ENCODE measurements around the gene SDCCAG8. TPM values are rescaled to one million over a fixed set of nuclear protein-coding genes. Genes with fewer than 3 reads are reported as not detected.
"Not testable (repeated sequence)": the region's sequence is repeated elsewhere in the genome, so short reads cannot be mapped to it uniquely, and the experiment has no call there.

The SDCCAG8 gene
- polyA plus RNA-seq, 2 of the 4 experiments (the other 2 are of a cell fraction), result 48.8 to 64.8 TPM

DNA sequence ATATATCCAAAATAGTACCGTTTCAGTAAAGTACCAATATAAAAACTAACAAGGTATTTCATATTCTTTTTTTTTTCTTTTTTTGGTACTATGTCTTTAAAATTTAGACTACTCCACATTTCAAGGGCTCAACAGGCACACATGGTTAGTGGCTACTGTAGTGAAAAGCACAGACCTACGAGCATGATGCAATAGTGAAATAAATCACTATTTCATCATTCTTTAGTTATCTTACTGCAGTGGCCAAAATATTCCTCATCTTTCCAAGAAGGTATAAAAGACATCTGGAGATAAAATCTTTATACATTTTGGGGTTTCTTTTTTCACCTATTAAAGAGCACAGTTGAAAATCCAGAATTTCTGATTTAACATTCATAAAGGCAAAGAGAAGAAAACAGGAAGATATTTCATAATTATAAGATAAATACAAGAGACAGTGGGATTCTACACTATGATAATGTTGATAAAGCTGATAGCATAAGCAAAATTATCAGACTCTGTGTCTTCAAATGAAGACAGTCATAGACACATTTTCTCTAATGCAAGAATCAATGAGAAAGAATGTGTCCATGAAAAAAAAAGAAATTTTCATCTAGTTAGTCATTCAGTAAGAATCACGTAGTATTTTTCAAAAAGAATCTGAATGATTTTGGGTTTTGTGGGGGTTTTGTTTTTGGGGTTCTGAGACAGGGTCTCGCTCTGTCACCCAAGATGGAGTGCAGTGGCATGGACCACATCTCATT lies 42.6 kb upstream of the SDCCAG8 start:
- Histone ChIP-seq H3K4me1 (peaks cover 14% of the 10 kb centered on the region), H3K4me2 (peak overlapping the region; percentile 50), H3K9me3 (no peaks in the 10 kb centered on the region), H3K27ac (peak overlapping the region; percentile 62 to 82), H3K4me3 (no peak overlapping the region)
- WGBS (ENCODE audit: missing lambda C conversion rate), result 78% methylated on average over 4 of the region's 4 CpGs
- ChIA-PET CTCF (interaction anchor here (0.6 to 1.0 kb wide), 2 partner anchors 37 to 942 kb away, joined by 3 read pairs; no protein-coding TSS in a partner anchor), POLR2A (interaction anchor here (0.7 to 2.0 kb wide), 2 partner anchors 42 to 43 kb away, joined by 4 to 5 read pairs; partner anchors contain the start of genes CEP170 and SDCCAG8)
- ATAC-seq, result peak; percentile 22 to 87; a peak in 3 of 6 replicates
- DNase-seq (ENCODE audit: low read depth in 1 of 2, low spot score in 1 of 2), result peak in 1 of 2 experiments; percentile 10
- no peak for FAIRE-seq
- TF ChIP-seq ZNF302 (CRISPR knock-in tag; IDR thresholded peaks at IDR 0.05), result no peak
- TF ChIP-seq CEBPB (IDR thresholded peaks at IDR 0.05), result peak; percentile 76 to 84

DNA sequence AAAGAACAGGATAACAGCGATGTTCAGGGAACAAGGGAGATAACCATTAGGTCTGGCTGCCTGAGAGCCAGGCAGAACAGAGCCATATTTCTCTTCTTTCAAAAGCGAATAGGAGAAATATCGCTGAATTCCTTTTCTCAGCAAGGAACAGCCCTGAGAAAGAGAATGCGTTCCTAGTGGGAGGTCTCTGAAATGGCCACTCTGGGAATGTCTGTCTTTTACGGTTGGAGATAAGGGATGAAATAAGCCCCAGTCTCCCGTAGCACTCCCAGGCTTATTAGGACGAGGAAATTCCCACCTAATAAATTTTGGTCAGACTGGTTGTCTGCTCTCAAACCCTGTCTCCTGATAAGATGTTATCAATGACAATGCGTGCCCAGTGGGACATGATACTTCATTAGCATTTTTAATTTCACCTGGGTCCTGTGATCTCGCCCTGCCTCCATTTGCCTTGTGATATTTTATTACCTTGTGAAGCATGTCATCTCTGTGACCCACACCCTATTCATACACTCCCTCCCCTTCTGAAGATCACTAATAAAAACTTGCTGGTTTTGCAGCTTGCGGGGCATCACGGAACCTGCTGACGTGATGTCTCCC lies 40.5 kb upstream of the SDCCAG8 start:
- WGBS (ENCODE audit: missing lambda C conversion rate), result 84% methylated on average over 12 of the region's 12 CpGs
- DNase-seq (ENCODE audit: low read depth in 1 of 2, low spot score in 1 of 2); FAIRE-seq; H3K27ac ChIP-seq; CTCF ChIA-PET; H3K9me3 ChIP-seq; ATAC-seq; POLR2A ChIA-PET; H3K4me2 ChIP-seq; H3K4me3 ChIP-seq: not testable (repeated sequence)
- peaks cover 14% of the 10 kb centered on the region for H3K4me1 ChIP-seq

DNA sequence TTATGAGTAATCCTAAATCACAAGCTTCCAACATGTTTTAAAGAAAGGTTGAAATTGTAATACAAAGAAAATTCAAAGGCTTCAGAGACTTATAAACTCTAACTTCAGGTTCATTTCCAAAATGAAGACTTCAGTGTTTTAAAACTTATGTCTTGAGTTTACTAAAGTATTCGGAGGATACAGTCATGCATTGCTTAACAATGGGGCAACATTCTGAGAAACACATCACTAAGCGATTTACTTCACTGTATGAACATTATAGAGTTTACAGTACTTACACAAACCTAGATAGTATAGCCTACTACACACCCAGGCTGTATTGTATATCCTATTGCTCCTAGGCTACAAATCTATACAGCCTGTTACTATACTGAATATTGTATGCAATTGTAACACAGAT lies 39.1 kb upstream of the SDCCAG8 start:
- ChIA-PET CTCF (no interaction called here), POLR2A (no interaction called here)
- TF ChIP-seq FOSL2 (IDR thresholded peaks at IDR 0.05) (no peak), FOSL2 (CRISPR knock-in tag; IDR thresholded peaks at IDR 0.05) (no peak), EHMT2 (IDR thresholded peaks at IDR 0.05; ENCODE audit: low read depth) (no peak), NPAS2 (CRISPR knock-in tag; IDR thresholded peaks at IDR 0.05; ENCODE audit: borderline replicate concordance) (no peak), BHLHE40 (IDR thresholded peaks at IDR 0.05; ENCODE audit: low read depth, low read length) (no peak), SREBF2 (IDR thresholded peaks at IDR 0.05) (no peak)
- TF ChIP-seq, protein P1, sequence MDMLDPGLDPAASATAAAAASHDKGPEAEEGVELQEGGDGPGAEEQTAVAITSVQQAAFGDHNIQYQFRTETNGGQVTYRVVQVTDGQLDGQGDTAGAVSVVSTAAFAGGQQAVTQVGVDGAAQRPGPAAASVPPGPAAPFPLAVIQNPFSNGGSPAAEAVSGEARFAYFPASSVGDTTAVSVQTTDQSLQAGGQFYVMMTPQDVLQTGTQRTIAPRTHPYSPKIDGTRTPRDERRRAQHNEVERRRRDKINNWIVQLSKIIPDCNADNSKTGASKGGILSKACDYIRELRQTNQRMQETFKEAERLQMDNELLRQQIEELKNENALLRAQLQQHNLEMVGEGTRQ (IDR thresholded peaks at IDR 0.05), result no peak
- Histone ChIP-seq H3K4me1 (peaks cover 14% of the 10 kb centered on the region), H3K4me3 (no peak overlapping the region), H3K27ac (no peak overlapping the region), H3K4me2 (no peak overlapping the region), H3K9me3 (no peaks in the 10 kb centered on the region)
- 97% methylated on average over 2 of the region's 2 CpGs for WGBS (ENCODE audit: missing lambda C conversion rate)
- DNase-seq (ENCODE audit: low read depth in 1 of 2, low spot score in 1 of 2) (no peak), FAIRE-seq (no peak), ATAC-seq (no peak)

DNA sequence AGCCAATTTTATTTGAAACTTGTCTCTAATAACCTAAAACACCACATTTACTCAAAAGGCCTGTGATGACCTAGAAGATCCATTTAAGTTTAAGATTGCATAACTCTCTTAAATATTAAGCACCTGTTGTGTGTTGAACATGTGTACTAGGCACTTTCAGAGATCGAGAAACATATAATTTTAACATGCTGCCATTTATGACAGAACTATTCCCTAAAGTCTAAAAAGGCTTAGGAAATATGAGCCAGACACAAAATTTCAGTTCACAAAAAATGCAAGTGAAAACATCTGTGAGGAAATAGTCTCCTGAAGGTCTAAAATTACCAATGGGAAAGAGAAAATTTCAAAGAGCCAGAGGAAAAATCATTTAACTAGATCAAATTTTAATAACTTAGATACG lies 38.5 kb upstream of the SDCCAG8 start:
- CTCF ChIA-PET, result no interaction called here
- H3K4me1 ChIP-seq, result peaks cover 14% of the 10 kb centered on the region
- no peak overlapping the region for H3K27ac ChIP-seq
- WGBS (ENCODE audit: missing lambda C conversion rate), result 95% methylated on average over 2 of the region's 2 CpGs
- H3K9me3 ChIP-seq, result no peaks in the 10 kb centered on the region
- FAIRE-seq (no peak), DNase-seq (ENCODE audit: low read depth in 1 of 2, low spot score in 1 of 2) (no peak), ATAC-seq (no peak)
- POLR2A ChIA-PET, result no interaction called here
- no peak overlapping the region for H3K4me3 ChIP-seq
- H3K4me2 ChIP-seq, result no peak overlapping the region
- no peak for TF ChIP-seq PBX3 (IDR thresholded peaks at IDR 0.05)
- TF ChIP-seq, protein P2, sequence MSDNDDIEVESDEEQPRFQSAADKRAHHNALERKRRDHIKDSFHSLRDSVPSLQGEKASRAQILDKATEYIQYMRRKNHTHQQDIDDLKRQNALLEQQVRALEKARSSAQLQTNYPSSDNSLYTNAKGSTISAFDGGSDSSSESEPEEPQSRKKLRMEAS (IDR thresholded peaks at IDR 0.05), result no peak

DNA sequence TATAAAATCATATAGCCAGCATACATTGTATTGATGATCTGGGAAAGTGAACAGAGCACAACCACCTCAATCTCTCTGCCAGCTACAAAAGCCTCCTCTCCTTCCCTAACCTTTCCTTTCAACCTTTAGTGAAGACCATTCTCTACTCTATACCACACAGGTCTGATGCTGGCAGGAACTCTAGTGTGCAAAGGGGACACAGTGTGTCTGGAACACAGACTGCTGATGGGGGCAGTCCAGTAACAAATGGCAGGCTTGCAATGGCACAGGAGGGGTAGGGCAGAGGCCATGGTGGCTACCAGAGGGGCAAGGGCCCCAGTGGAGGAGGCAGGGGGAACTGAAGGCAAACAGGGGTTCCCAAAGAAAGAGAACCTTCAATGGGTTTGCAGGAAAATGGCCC lies 37.8 kb upstream of the SDCCAG8 start:
- H3K4me2 ChIP-seq, result no peak overlapping the region
- TF ChIP-seq CBX8 (IDR thresholded peaks at IDR 0.05) (no peak), ZFP36 (IDR thresholded peaks at IDR 0.05; ENCODE audit: borderline replicate concordance, partially characterized antibody) (no peak), FOXS1 (CRISPR knock-in tag; IDR thresholded peaks at IDR 0.05) (no peak), HOXB5 (CRISPR knock-in tag; IDR thresholded peaks at IDR 0.05) (no peak), FOSL2 (IDR thresholded peaks at IDR 0.05) (no peak), FOSL2 (CRISPR knock-in tag; IDR thresholded peaks at IDR 0.05) (no peak), MYC (IDR thresholded peaks at IDR 0.05; ENCODE audit: borderline replicate concordance, low read length) (no peak), RARB (CRISPR knock-in tag; IDR thresholded peaks at IDR 0.05) (no peak)
- TF ChIP-seq, protein P3, sequence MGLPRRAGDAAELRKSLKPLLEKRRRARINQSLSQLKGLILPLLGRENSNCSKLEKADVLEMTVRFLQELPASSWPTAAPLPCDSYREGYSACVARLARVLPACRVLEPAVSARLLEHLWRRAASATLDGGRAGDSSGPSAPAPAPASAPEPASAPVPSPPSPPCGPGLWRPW (IDR thresholded peaks at IDR 0.05), result no peak
- ChIA-PET CTCF (no interaction called here), POLR2A (no interaction called here)
- no peak overlapping the region for H3K4me3 ChIP-seq
- H3K4me1 ChIP-seq, result peaks cover 8% of the 10 kb centered on the region
- ATAC-seq, result no peak
- DNase-seq (ENCODE audit: low read depth in 1 of 2, low spot score in 1 of 2), result no peak
- no peak for FAIRE-seq
- H3K9me3 ChIP-seq, result no peaks in the 10 kb centered on the region
- H3K27ac ChIP-seq, result no peak overlapping the region

Data from A549 (cell line).